Stimulated activated CD4-positive, alpha-beta T cell treated with anti-CD3 and anti-CD28 coated beads, Interleukin-15, amount 100 ng/mL, for 24 hours (primary cell): ENCODE measurements around the gene SLC25A6.
"Not testable (repeated sequence)": the region's sequence is repeated elsewhere in the genome, so short reads cannot be mapped to it uniquely, and the experiment has no call there.

Experiments
- DNase-seq: peaks from one replicate; pipeline ENCODE4 v3.0.0-alpha.2; 2020

Gene SLC25A6

GRCh38 chrX:1351981-1352714 is 39.8 kb downstream of the SLC25A6 start:
- DNase-seq = no peak

DNA sequence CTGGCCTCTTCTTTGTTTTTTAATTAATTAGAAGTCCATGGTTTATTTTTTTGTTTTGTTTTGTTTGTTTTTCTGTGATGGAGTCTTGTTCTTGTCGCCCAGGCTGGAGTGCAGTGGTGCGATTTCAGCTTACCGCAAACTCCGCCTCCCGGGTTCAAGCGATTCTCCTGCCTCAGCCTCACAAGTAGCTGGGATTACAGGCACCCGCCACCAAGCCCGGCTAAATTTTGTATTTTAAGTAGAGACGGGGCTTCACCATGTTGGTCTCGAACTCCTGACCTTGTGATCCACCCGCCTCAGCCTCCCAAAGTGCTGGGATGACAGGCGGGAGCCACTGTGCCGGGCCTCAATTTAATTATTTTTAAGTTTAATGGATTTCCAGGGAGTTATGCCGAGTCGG is 42.3 kb downstream of the SLC25A6 start:
- not testable (repeated sequence) for DNase-seq

DNA sequence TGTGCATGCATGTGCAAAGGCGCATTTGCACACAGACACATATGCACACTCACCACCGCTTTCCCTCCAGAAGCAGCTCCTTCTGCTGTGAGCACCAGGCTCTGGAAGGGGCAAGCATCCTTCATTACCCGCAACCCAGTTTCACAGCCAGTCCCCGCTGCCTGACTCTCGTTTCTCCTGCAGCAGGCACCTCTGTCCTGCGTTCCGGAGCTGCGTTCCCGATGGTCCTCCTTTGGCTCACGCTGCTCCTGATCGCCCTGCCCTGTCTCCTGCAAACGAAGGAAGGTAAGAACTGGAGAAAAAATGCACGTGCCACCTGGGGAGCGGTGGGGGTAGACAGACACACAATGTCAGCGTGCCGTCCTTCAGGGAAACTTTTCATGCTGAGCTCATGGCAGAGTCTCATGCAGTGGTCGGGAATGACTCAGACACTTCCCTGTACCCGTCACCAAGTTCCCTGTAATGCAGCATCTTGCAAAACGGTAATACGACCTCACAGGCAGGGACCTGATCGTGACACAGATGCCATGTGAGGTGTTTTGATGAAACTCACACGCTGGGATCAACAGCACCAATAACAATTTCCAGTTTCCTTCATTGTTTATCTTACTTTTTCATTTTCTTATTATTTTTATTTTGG is 50.2 kb downstream of the SLC25A6 start:
- no peak for DNase-seq

DNA sequence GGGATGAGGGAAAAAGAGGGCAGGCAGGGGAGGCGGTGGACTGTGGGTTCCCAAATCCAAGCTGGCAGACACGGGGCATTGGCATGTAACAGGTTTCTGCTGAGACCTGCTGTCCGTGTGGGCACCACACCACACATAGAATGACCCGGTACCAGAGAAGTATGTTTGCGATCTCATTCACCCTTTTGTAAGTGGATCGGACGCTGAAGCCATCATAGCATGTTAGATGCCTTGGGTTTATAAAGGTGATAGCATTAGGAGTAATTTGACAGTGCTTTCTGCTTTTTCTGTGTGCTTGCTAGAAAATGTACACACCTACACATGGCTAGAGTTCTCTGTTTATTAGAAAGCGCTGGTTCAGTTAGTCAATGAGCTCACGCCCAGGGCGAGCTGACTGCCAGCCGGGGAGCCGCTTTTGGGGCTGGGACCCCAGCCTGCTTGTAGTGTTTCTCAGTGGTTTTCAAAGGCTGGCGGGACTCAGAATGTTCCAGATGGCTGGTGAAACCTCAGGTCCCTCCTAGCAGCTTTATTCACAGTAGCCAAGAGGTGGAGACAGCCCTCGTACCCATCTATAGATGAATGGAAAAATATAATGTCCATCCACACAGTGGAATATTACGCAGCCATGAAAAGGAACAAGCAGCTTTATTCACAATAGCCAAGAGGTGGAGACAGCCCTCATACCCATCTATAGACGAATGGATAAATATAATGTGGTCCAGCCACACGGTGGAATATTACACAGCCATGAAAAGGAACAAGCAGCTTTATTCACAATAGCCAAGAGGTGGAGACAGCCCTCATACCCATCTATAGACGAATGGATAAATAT is 54.7 kb downstream of the SLC25A6 start:
- no peak for DNase-seq

GRCh38 chrX:1336331-1336943 is 55.5 kb downstream of the SLC25A6 start, which contains the start of gene IL3RA:
IL3RA (plus strand) TSS chrX:1336785; CDS start chrX:1341766, 4,981 bp downstream.
- no peak for DNase-seq
